Ishikawa (cell line): ENCODE measurements around the gene TCEAL4.

ENCODE experiments used
- CEBPB ChIP-seq: IDR thresholded peaks from 2 replicates; pipeline ENCODE4 v1.6.1; 2012
- CREB1 ChIP-seq: IDR thresholded peaks from 2 replicates; pipeline ENCODE4 v1.6.1; 2012; ENCODE audit warnings: low read depth
- EGR1 ChIP-seq: IDR thresholded peaks from 2 replicates; pipeline ENCODE4 v1.6.1; 2012
- EP300 ChIP-seq: IDR thresholded peaks from 2 replicates; pipeline ENCODE4 v1.6.1; 2012; ENCODE audit warnings: borderline replicate concordance
- FOXM1 ChIP-seq: IDR thresholded peaks from 2 replicates; pipeline ENCODE4 v1.6.1; 2012; ENCODE audit warnings: low read depth, borderline replicate concordance
- MAX ChIP-seq: IDR thresholded peaks from 2 replicates; pipeline ENCODE4 v1.6.1; 2012
- NFIC ChIP-seq: IDR thresholded peaks from 2 replicates; pipeline ENCODE4 v1.6.1; 2012
- RAD21 ChIP-seq: IDR thresholded peaks from 2 replicates; pipeline ENCODE4 v1.6.1; 2012; ENCODE audit warnings: low read depth
- TAF1 ChIP-seq: IDR thresholded peaks from 2 replicates; pipeline ENCODE4 v1.6.1; 2012; ENCODE audit warnings: low read depth, mild to moderate bottlenecking
- TCF12 ChIP-seq: IDR thresholded peaks from 2 replicates; pipeline ENCODE4 v1.6.1; 2012; ENCODE audit warnings: low read depth
- TEAD4 ChIP-seq: IDR thresholded peaks from 2 replicates; pipeline ENCODE4 v1.6.1; 2012
- YY1 ChIP-seq: IDR thresholded peaks from 2 replicates; pipeline ENCODE4 v1.6.1; 2012; ENCODE audit warnings: low read depth
- ZBTB7A ChIP-seq: IDR thresholded peaks from 2 replicates; pipeline ENCODE4 v1.6.1; 2012; ENCODE audit warnings: low read depth
- TF ChIP-seq, protein P1 (sequence below): IDR thresholded peaks from 2 replicates; pipeline ENCODE4 v1.6.1; 2012; ENCODE audit warnings: low read depth, mild to moderate bottlenecking
- TF ChIP-seq, protein P2 (sequence below): IDR thresholded peaks from 2 replicates; pipeline ENCODE4 v1.6.1; 2012

TCEAL4 gene

DNA sequence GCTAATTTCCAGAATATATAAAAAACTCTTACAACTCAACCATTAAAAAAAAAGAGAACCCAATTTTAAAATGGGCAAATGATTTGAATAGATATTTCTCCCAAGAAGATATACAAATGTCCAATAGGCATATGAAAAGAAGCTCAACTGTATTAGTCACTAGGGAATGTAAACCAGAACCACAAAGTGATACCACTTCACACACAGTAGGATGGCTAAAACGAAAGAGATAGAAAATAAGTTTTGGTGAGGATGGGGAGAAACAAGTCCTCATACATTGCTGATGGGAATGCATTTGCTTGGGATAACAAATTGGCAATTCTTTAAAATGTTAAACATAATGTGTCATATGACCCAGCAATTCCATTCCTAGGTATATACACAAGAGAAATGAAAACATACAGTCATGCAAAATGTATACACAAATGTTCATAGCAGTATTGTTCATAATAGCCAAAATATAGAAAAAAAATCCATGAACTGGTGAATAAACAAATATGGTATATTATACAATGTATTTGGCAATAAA is 28.1 kb downstream of the TCEAL4 start:
- TF ChIP-seq RAD21: no peak
- no peak for TF ChIP-seq YY1
- TF ChIP-seq MAX: no peak
- TF ChIP-seq, protein P1, sequence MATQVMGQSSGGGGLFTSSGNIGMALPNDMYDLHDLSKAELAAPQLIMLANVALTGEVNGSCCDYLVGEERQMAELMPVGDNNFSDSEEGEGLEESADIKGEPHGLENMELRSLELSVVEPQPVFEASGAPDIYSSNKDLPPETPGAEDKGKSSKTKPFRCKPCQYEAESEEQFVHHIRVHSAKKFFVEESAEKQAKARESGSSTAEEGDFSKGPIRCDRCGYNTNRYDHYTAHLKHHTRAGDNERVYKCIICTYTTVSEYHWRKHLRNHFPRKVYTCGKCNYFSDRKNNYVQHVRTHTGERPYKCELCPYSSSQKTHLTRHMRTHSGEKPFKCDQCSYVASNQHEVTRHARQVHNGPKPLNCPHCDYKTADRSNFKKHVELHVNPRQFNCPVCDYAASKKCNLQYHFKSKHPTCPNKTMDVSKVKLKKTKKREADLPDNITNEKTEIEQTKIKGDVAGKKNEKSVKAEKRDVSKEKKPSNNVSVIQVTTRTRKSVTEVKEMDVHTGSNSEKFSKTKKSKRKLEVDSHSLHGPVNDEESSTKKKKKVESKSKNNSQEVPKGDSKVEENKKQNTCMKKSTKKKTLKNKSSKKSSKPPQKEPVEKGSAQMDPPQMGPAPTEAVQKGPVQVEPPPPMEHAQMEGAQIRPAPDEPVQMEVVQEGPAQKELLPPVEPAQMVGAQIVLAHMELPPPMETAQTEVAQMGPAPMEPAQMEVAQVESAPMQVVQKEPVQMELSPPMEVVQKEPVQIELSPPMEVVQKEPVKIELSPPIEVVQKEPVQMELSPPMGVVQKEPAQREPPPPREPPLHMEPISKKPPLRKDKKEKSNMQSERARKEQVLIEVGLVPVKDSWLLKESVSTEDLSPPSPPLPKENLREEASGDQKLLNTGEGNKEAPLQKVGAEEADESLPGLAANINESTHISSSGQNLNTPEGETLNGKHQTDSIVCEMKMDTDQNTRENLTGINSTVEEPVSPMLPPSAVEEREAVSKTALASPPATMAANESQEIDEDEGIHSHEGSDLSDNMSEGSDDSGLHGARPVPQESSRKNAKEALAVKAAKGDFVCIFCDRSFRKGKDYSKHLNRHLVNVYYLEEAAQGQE: no peak
- TF ChIP-seq ZBTB7A: no peak
- TF ChIP-seq EP300: no peak
- TF ChIP-seq, protein P2, sequence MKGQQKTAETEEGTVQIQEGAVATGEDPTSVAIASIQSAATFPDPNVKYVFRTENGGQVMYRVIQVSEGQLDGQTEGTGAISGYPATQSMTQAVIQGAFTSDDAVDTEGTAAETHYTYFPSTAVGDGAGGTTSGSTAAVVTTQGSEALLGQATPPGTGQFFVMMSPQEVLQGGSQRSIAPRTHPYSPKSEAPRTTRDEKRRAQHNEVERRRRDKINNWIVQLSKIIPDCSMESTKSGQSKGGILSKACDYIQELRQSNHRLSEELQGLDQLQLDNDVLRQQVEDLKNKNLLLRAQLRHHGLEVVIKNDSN: no peak
- no peak for TF ChIP-seq TAF1
- TF ChIP-seq EGR1: no peak
- TF ChIP-seq CEBPB: no peak
- no peak for TF ChIP-seq TEAD4
- no peak for TF ChIP-seq FOXM1
- no peak for TF ChIP-seq TCF12
- no peak for TF ChIP-seq CREB1
- TF ChIP-seq NFIC: no peak

DNA sequence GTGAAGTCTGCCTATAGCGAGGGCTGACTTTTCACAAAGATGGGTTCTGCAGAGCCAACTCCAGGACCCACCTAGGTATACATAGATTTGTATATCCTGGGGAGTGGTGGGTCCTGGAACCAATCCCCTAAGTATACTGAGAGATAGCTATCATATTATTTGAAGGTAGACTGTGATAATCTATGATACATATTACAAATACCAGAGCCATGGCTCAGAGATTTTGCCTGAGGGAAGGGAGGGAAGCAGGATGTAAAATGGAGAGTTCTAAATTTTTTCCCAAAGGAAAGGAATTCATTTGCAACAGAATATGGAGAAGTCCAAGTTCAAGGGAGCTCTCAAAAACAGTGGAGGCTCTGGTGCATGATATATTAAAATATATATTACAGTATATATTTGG is 29.7 kb downstream of the TCEAL4 start:
- TF ChIP-seq MAX (no peak), YY1 (no peak), TEAD4 (no peak), EP300 (no peak)
- TF ChIP-seq, protein P2: no peak
- TF ChIP-seq, protein P1: no peak

DNA sequence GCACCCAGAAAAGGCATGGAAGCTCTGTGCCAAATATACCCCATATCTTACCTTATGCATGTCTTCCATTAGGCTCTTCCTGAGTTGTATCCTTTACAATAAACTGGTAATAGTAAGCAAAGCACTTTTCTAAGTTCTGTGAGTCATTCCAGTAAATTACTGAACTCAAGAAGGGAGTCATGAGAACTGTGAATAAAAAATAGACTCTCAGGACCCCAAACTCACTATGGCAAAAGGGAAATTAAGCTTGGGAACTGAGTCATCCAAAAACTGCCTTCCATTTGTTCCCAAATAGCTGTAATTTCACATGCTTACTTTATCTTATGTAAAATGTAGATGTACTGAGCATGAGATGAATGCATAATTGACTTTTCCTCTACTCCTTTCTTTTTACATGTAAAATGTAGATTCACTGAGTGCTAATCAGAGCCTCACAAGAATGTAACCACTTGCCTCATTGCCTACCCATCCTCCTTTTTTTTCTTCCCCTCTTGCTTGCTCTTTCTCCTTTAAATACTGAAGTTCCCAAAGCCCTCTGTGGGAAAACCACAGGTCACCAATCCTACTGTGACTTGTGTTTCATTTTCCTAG is 30.6 kb downstream of the TCEAL4 start:
- TF ChIP-seq CREB1: no peak
- TF ChIP-seq TEAD4: no peak
- no peak for TF ChIP-seq YY1
- no peak for TF ChIP-seq TCF12

- no peak for TF ChIP-seq MAX
- TF ChIP-seq CEBPB: no peak
- no peak for TF ChIP-seq TCF12
- no peak for TF ChIP-seq RAD21
- TF ChIP-seq, protein P1: no peak
- TF ChIP-seq, protein P2: no peak
- no peak for TF ChIP-seq TAF1
- TF ChIP-seq CREB1: no peak
- no peak for TF ChIP-seq NFIC
- no peak for TF ChIP-seq TEAD4
- TF ChIP-seq EGR1: no peak
- no peak for TF ChIP-seq ZBTB7A
- TF ChIP-seq YY1: no peak
- no peak for TF ChIP-seq EP300
- no peak for TF ChIP-seq FOXM1
Measured at GRCh38 chrX:103616676-103617186, 31.4 kb downstream of the TCEAL4 start.
